Measurements from ENCODE around the gene MBD3L3.

Gene MBD3L3

GRCh38 chr19:7078008-7078407 is 19.5 kb upstream of the MBD3L3 start:
- H3K79me2 ChIP-seq (ENCODE audit: insufficient read depth, low read length) = peaks cover 2% of the 10 kb centered on the region; the same call in 1 of the 2 replicates
- DNase-seq (no peak), ATAC-seq (ENCODE audit: insufficient read depth, low read depth) (no peak)
- no peaks in the 10 kb centered on the region for H3K4me1 ChIP-seq (ENCODE audit: insufficient read depth, low read length)
- no peak overlapping the region for H3K9ac ChIP-seq (ENCODE audit: low read depth, low read length)
- H3K9me3 ChIP-seq (ENCODE audit: insufficient read depth, low read length, severe bottlenecking) = peaks cover 71% of the 10 kb centered on the region
- no peak overlapping the region for H2AFZ ChIP-seq (ENCODE audit: low read depth, low read length)
- H3K36me3 ChIP-seq (ENCODE audit: insufficient read depth, low read length) = peaks cover 99% of the 10 kb centered on the region
- H3K27me3 ChIP-seq (ENCODE audit: insufficient read depth, low read length, poor library complexity) = no peaks in the 10 kb centered on the region
- no peaks in the 10 kb centered on the region for H4K20me1 ChIP-seq (ENCODE audit: insufficient read depth, low read length)
- no peak overlapping the region for H3K4me2 ChIP-seq (ENCODE audit: insufficient read depth, low read length)
- H3K4me3 ChIP-seq (ENCODE audit: low read depth in 1 of 2, low read length in 2 of 2) = no peak overlapping the region
- no peak overlapping the region for H3K27ac ChIP-seq (ENCODE audit: low read length)
- no peak for TF ChIP-seq EZH2 (IDR thresholded peaks at IDR 0.05; ENCODE audit: borderline replicate concordance, low read depth, low read length, severe bottlenecking)
- TF ChIP-seq, protein P1, sequence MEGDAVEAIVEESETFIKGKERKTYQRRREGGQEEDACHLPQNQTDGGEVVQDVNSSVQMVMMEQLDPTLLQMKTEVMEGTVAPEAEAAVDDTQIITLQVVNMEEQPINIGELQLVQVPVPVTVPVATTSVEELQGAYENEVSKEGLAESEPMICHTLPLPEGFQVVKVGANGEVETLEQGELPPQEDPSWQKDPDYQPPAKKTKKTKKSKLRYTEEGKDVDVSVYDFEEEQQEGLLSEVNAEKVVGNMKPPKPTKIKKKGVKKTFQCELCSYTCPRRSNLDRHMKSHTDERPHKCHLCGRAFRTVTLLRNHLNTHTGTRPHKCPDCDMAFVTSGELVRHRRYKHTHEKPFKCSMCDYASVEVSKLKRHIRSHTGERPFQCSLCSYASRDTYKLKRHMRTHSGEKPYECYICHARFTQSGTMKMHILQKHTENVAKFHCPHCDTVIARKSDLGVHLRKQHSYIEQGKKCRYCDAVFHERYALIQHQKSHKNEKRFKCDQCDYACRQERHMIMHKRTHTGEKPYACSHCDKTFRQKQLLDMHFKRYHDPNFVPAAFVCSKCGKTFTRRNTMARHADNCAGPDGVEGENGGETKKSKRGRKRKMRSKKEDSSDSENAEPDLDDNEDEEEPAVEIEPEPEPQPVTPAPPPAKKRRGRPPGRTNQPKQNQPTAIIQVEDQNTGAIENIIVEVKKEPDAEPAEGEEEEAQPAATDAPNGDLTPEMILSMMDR (IDR thresholded peaks at IDR 0.05; ENCODE audit: borderline replicate concordance, extremely low read depth, low read length, poor library complexity, severe bottlenecking) = no peak

- peaks cover 53% of the 10 kb centered on the region for H3K9me3 ChIP-seq (ENCODE audit: insufficient read depth, low read length, severe bottlenecking)
- DNase-seq (peak; percentile 1), ATAC-seq (ENCODE audit: insufficient read depth, low read depth) (no peak)
- H2AFZ ChIP-seq (ENCODE audit: low read depth, low read length) = no peak overlapping the region
- TF ChIP-seq, protein P1 (IDR thresholded peaks at IDR 0.05; ENCODE audit: borderline replicate concordance, extremely low read depth, low read length, poor library complexity, severe bottlenecking) = no peak
- no peak for TF ChIP-seq EZH2 (IDR thresholded peaks at IDR 0.05; ENCODE audit: borderline replicate concordance, low read depth, low read length, severe bottlenecking)
- no peak overlapping the region for H3K4me3 ChIP-seq (ENCODE audit: low read depth in 1 of 2, low read length in 2 of 2)
- H3K4me1 ChIP-seq (ENCODE audit: insufficient read depth, low read length) = 0 out of 2 replicates have a peak, but pooled peaks cover 2% of the 10 kb centered on the region
- H3K27ac ChIP-seq (ENCODE audit: low read length) = no peak overlapping the region
- peaks cover 11% of the 10 kb centered on the region; the same call in 1 of the 2 replicates for H3K79me2 ChIP-seq (ENCODE audit: insufficient read depth, low read length)
- H3K9ac ChIP-seq (ENCODE audit: low read depth, low read length) = no peak overlapping the region
- peaks cover 94% of the 10 kb centered on the region for H3K36me3 ChIP-seq (ENCODE audit: insufficient read depth, low read length)
- no peak overlapping the region for H3K4me2 ChIP-seq (ENCODE audit: insufficient read depth, low read length)
- H4K20me1 ChIP-seq (ENCODE audit: insufficient read depth, low read length) = no peaks in the 10 kb centered on the region
- H3K27me3 ChIP-seq (ENCODE audit: insufficient read depth, low read length, poor library complexity) = no peaks in the 10 kb centered on the region
Observed at GRCh38 chr19:7076151-7076550, 17.7 kb upstream of the MBD3L3 start.

DNA sequence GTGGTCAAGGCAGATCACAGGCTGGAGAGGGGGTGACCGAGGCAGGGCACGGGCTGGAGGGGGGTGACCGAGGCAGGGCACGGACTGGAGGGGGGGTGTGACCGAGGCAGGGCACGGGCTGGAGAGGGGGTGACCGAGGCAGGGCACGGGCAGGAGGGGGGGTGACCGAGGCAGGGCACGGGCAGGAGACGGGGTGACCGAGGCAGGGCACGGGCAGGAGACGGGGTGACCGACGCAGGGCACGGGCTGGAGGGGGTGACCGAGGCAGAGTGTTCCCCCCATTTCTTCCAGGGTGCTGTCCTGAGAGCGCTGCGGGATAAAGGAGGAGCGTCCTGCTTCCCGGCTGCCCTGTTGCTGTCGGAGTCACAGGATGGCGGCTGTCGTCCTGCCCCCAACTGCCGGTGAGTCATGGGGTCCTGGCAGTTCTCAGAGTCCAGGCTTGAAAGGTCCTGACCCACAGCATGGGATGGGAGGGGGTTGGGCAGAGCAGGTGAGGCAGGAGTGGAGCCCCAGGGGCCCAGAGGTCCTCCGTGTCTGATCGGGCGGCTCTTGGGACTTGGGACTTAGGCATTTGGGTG is 16.3 kb upstream of the MBD3L3 start:
- TF ChIP-seq, protein P1 (IDR thresholded peaks at IDR 0.05; ENCODE audit: borderline replicate concordance, extremely low read depth, low read length, poor library complexity, severe bottlenecking) = no peak
- TF ChIP-seq EZH2 (IDR thresholded peaks at IDR 0.05; ENCODE audit: borderline replicate concordance, low read depth, low read length, severe bottlenecking) = no peak
- Histone ChIP-seq H3K27ac (ENCODE audit: low read length) (no peak overlapping the region), H4K20me1 (ENCODE audit: insufficient read depth, low read length) (0 out of 2 replicates have a peak, but pooled peaks cover 3% of the 10 kb centered on the region), H3K9me3 (ENCODE audit: insufficient read depth, low read length, severe bottlenecking) (peaks cover 39% of the 10 kb centered on the region), H3K9ac (ENCODE audit: low read depth, low read length) (no peak overlapping the region), H3K4me2 (ENCODE audit: insufficient read depth, low read length) (no peak overlapping the region), H3K27me3 (ENCODE audit: insufficient read depth, low read length, poor library complexity) (no peaks in the 10 kb centered on the region), H3K4me1 (ENCODE audit: insufficient read depth, low read length) (peaks cover 14% of the 10 kb centered on the region), H3K36me3 (ENCODE audit: insufficient read depth, low read length) (peaks cover 87% of the 10 kb centered on the region), H3K4me3 (ENCODE audit: low read depth in 1 of 2, low read length in 2 of 2) (no peak overlapping the region), H2AFZ (ENCODE audit: low read depth, low read length) (no peak overlapping the region), H3K79me2 (ENCODE audit: insufficient read depth, low read length) (peaks cover 24% of the 10 kb centered on the region)
- DNase-seq (peak; percentile 3), ATAC-seq (ENCODE audit: insufficient read depth, low read depth) (no peak)
